Ishikawa (cell line): Measurements from ENCODE around the gene MRPL21.

Experiments used
- CEBPB ChIP-seq: IDR thresholded peaks from 2 replicates; pipeline ENCODE4 v1.6.1; 2012
- CREB1 ChIP-seq: IDR thresholded peaks from 2 replicates; pipeline ENCODE4 v1.6.1; 2012; ENCODE audit warnings: low read depth
- EGR1 ChIP-seq: IDR thresholded peaks from 2 replicates; pipeline ENCODE4 v1.6.1; 2012
- EP300 ChIP-seq: IDR thresholded peaks from 2 replicates; pipeline ENCODE4 v1.6.1; 2012; ENCODE audit warnings: borderline replicate concordance
- FOXM1 ChIP-seq: IDR thresholded peaks from 2 replicates; pipeline ENCODE4 v1.6.1; 2012; ENCODE audit warnings: low read depth, borderline replicate concordance
- NFIC ChIP-seq: IDR thresholded peaks from 2 replicates; pipeline ENCODE4 v1.6.1; 2012
- RAD21 ChIP-seq: IDR thresholded peaks from 2 replicates; pipeline ENCODE4 v1.6.1; 2012; ENCODE audit warnings: low read depth
- REST ChIP-seq: IDR thresholded peaks from 2 replicates; pipeline ENCODE4 v1.6.1; 2012; ENCODE audit warnings: low read depth, mild to moderate bottlenecking
- TAF1 ChIP-seq: IDR thresholded peaks from 2 replicates; pipeline ENCODE4 v1.6.1; 2012; ENCODE audit warnings: low read depth, mild to moderate bottlenecking
- TCF12 ChIP-seq: IDR thresholded peaks from 2 replicates; pipeline ENCODE4 v1.6.1; 2012; ENCODE audit warnings: low read depth
- TEAD4 ChIP-seq: IDR thresholded peaks from 2 replicates; pipeline ENCODE4 v1.6.1; 2012
- YY1 ChIP-seq: IDR thresholded peaks from 2 replicates; pipeline ENCODE4 v1.6.1; 2012; ENCODE audit warnings: low read depth
- ZBTB7A ChIP-seq: IDR thresholded peaks from 2 replicates; pipeline ENCODE4 v1.6.1; 2012; ENCODE audit warnings: low read depth
- TF ChIP-seq, protein P1 (sequence below): IDR thresholded peaks from 2 replicates; pipeline ENCODE4 v1.6.1; 2012
- TF ChIP-seq, protein P2 (sequence below): IDR thresholded peaks from 2 replicates; pipeline ENCODE4 v1.6.1; 2012

The MRPL21 gene

GRCh38 chr11:68931911-68932310 lies 28.3 kb upstream of the MRPL21 start:
- TF ChIP-seq ZBTB7A (no peak), REST (no peak), EGR1 (no peak), TAF1 (no peak)
- TF ChIP-seq, protein P1, sequence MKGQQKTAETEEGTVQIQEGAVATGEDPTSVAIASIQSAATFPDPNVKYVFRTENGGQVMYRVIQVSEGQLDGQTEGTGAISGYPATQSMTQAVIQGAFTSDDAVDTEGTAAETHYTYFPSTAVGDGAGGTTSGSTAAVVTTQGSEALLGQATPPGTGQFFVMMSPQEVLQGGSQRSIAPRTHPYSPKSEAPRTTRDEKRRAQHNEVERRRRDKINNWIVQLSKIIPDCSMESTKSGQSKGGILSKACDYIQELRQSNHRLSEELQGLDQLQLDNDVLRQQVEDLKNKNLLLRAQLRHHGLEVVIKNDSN = no peak

DNA sequence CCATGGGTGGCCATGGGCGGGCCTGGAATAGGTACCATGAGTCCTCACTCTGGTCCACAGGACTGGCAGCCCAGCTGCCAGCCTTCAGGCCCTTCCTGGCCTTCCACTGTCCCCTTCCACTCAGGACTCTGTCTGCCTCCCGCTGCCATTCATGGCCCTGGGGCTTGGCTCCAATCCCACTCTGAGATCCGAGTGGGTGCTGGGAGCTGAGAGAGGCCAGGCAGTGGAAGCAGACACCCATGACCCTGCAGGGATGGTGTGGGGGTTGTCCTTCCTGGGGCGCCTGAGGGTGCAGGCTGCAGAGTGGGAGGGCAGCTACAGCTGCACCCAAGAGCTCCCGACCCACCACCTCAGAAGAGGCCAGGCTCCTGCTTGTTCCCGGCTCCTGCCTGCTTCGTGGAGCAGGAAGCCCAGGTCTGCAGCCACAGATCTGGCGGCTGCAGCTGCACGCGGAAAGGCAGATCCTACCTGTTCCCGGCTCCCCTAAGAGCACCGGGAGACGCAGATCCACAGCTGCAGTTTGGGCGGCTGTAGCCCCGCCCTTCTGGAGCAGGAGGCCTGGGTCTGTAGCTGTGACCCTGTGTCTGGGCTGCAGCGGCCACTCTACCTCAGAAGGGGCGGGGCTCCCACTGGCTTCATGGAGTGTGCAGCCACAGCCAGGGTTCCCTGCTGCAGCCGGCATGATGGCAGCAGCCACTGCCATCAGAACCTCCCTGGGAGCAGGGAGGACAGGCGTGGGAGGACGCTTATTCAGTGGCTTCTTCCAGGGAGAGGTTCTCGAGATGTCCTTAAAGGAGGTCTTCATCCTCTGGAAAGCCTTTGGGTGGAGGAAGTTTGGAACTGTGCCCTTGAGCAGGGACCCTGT lies 27.6 kb upstream of the MRPL21 start:
- no peak for TF ChIP-seq FOXM1
- TF ChIP-seq ZBTB7A = no peak
- TF ChIP-seq EP300 = no peak
- TF ChIP-seq REST = no peak
- TF ChIP-seq TAF1 = no peak
- TF ChIP-seq TCF12 = no peak
- TF ChIP-seq EGR1 = no peak

DNA sequence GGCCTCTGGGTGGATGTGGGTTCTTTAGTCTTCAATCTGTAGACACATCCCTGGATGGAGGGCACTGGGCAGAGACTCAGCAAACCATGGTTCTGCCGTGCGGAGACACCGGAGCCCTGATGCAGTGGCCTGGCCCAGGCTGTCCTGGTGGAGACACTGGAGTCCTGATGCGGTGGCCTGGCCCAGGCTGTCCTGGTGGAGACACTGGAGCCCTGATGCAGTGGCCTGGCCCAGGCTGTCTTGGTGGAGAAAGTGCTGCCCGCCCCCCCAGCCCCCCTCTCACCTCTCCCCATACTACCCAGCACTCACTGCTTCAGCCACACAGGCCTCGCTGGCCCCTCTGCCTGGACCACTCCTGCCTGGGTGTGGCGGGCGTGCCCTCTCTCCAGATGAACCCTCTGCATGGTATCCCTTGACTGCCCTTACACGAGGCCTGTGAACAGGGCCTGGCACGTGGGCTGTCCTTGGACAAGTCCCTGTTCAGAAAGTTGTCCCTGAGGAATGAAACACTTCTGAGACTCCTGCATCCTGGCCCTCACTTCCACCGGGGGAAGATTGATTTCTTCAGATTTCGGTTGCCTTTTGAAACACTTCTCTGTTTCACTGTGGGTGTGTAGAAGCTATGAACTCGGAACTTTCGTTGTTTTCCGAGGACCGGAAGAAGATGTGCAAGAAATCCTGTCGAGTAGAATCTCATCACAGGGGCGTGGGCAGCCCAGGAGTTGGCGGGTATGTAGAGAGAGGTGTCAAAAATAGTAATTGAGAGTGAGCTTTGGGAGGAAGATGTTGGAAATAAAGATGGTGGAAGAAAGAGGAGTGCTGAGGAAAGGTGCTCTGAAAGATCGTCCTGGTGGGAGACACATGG lies 26.3 kb upstream of the MRPL21 start:
- TF ChIP-seq TEAD4 (no peak), RAD21 (no peak), YY1 (no peak), REST (no peak), TAF1 (no peak), EGR1 (no peak), CEBPB (no peak), EP300 (no peak)
- TF ChIP-seq, protein P2, sequence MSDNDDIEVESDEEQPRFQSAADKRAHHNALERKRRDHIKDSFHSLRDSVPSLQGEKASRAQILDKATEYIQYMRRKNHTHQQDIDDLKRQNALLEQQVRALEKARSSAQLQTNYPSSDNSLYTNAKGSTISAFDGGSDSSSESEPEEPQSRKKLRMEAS = no peak

DNA sequence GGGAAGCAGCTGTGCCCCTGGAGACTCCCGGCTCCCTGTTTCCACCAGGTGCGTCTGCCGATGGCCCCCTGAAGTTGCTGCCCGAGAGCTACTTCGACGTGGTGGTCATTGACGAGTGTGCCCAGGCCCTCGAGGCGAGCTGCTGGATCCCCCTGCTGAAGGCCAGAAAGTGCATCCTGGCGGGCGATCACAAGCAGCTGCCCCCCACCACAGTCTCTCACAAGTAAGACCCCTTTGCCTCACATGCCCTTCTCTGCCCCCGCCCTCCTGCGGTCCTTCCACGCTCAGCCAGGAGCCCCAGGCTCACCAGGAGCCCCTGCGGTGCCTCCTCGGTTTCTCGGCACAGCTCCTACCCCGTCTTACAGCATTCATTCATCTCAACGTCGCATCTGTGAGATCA lies 25.5 kb upstream of the MRPL21 start:
- TF ChIP-seq TEAD4 (no peak), TAF1 (no peak), YY1 (no peak)

GRCh38 chr11:68928136-68928880 lies 24.7 kb upstream of the MRPL21 start:
- TF ChIP-seq CEBPB (no peak), RAD21 (no peak), EGR1 (no peak), CREB1 (no peak), NFIC (no peak)
- TF ChIP-seq, protein P1 = no peak
- TF ChIP-seq, protein P2 = no peak
